GM12873 (cell line): ENCODE data around the gene SAXO1.

Experiments
- CTCF ChIP-seq: IDR thresholded peaks from 2 replicates; pipeline ENCODE4 v1.5.1; 2012; ENCODE audit warnings: low read depth, mild to moderate bottlenecking, moderate library complexity, low read length, control low read depth; ENCODE audit not compliant: insufficient read depth; ENCODE audit errors: missing control alignments

The SAXO1 gene

GRCh38 chr9:18888290-18888689 is 144.7 kb downstream of the SAXO1 start:
- TF ChIP-seq CTCF = no peak

GRCh38 chr9:18887546-18887945 is 145.5 kb downstream of the SAXO1 start:
- TF ChIP-seq CTCF = no peak

- no peak for TF ChIP-seq CTCF
Observed at GRCh38 chr9:18881758-18882157, 151.3 kb downstream of the SAXO1 start.

GRCh38 chr9:18877984-18878383 is 155.0 kb downstream of the SAXO1 start:
- no peak for TF ChIP-seq CTCF
